Activated T-cell treated with anti-CD3 and anti-CD28 coated beads, Interleukin-2, amount 50 U/mL, for 72 hours (primary cell): Measurements from ENCODE around the gene PPP6R1. TPM values are rescaled to one million over a fixed set of nuclear protein-coding genes. Genes with fewer than 3 reads are reported as not detected.
A peak's percentile ranks its signal among the peaks of the same experiment; 100 is the strongest.
"Not testable (repeated sequence)": the region's sequence is repeated elsewhere in the genome, so short reads cannot be mapped to it uniquely, and the experiment has no call there.

Source experiments
- ATAC-seq, 2 donors: fragments of 150-1000 bp; cut with Tn5 transposase; replicated peaks in 1 of 2; 2 replicates each; pipeline ENCODE4 v1.10.0; 2021; ENCODE audit warnings: moderate library complexity in 2 of 2, mild to moderate bottlenecking in 1 of 2
- DNase-seq, 2 donors: peaks; one replicate each; pipeline ENCODE4 v3.0.0; 2021 to 2022; ENCODE audit warnings: mixed read lengths in 1 of 2
- H3K27ac Mint-ChIP-seq: one replicate; pipeline ENCODE4 v1.8.0; 2022; ENCODE audit warnings: mild to moderate bottlenecking, moderate library complexity, mixed read lengths
- H3K27me3 Mint-ChIP-seq: one replicate; pipeline ENCODE4 v1.8.0; 2022; ENCODE audit warnings: low read depth, mixed read lengths
- H3K36me3 Mint-ChIP-seq, 2 donors: one replicate each; pipeline ENCODE4 v1.8.0; 2022; ENCODE audit warnings: mixed read lengths in 2 of 2, mild to moderate bottlenecking in 1 of 2; ENCODE audit not compliant: insufficient read depth in 2 of 2
- H3K4me1 Mint-ChIP-seq: one replicate; pipeline ENCODE4 v1.8.0; 2022; ENCODE audit warnings: low read depth, mixed read lengths
- H3K4me3 Mint-ChIP-seq, 2 donors: one replicate each; pipeline ENCODE4 v1.8.0; 2022; ENCODE audit warnings: mild to moderate bottlenecking in 2 of 2, mixed read lengths in 2 of 2, moderate library complexity in 2 of 2
- H3K9me3 Mint-ChIP-seq, 2 donors: one replicate each; pipeline ENCODE4 v1.8.0; 2022; ENCODE audit warnings: mixed read lengths in 2 of 2
- total RNA-seq, 2 donors: library from RNA; stranded (reverse); gene quantifications; one replicate each; pipeline ENCODE4 v1.2.3, GENCODE V29; 2022

The PPP6R1 gene
- total RNA-seq, 2 donors from 2014 or later = 177 to 202 TPM

GRCh38 chr19:55226788-55227187, 32.0 kb downstream of the PPP6R1 start:
- Mint-ChIP-seq H3K27ac (no peak overlapping the region), H3K9me3 (no peaks in the 10 kb centered on the region), H3K4me3 (no peak overlapping the region), H3K36me3 (peaks cover 2 to 10% of the 10 kb centered on the region in 2 donors), H3K4me1 (no peaks in the 10 kb centered on the region), H3K27me3 (no peaks in the 10 kb centered on the region)
- ATAC-seq = no peak
- DNase-seq = no peak

- Mint-ChIP-seq H3K27ac (no peak overlapping the region), H3K36me3 (peaks cover 5 to 12% of the 10 kb centered on the region in 2 donors), H3K4me1 (no peaks in the 10 kb centered on the region), H3K4me3 (no peak overlapping the region), H3K9me3 (peaks cover 0 to 2% of the 10 kb centered on the region in 2 donors), H3K27me3 (no peaks in the 10 kb centered on the region)
- DNase-seq (no peak), ATAC-seq (no peak)
These were observed 32.5 kb downstream of the PPP6R1 start for GRCh38 chr19:55226273-55226672.

- H3K4me3 Mint-ChIP-seq = no peak overlapping the region
- peaks cover 2 to 4% of the 10 kb centered on the region in 2 donors for H3K9me3 Mint-ChIP-seq
- DNase-seq (no peak), ATAC-seq (no peak)
- H3K36me3 Mint-ChIP-seq = peaks cover 5 to 14% of the 10 kb centered on the region in 2 donors
- no peak overlapping the region for H3K27ac Mint-ChIP-seq
- no peaks in the 10 kb centered on the region for H3K27me3 Mint-ChIP-seq
- H3K4me1 Mint-ChIP-seq = no peaks in the 10 kb centered on the region
These were observed 33.3 kb downstream of the PPP6R1 start for GRCh38 chr19:55225415-55225958.

- H3K36me3 Mint-ChIP-seq = peaks cover 5 to 14% of the 10 kb centered on the region in 2 donors
- not testable (repeated sequence) for ATAC-seq, DNase-seq, H3K4me1 Mint-ChIP-seq, H3K9me3 Mint-ChIP-seq, H3K4me3 Mint-ChIP-seq, H3K27me3 Mint-ChIP-seq, H3K27ac Mint-ChIP-seq
These were observed 34.0 kb downstream of the PPP6R1 start for GRCh38 chr19:55224679-55225414.

DNA sequence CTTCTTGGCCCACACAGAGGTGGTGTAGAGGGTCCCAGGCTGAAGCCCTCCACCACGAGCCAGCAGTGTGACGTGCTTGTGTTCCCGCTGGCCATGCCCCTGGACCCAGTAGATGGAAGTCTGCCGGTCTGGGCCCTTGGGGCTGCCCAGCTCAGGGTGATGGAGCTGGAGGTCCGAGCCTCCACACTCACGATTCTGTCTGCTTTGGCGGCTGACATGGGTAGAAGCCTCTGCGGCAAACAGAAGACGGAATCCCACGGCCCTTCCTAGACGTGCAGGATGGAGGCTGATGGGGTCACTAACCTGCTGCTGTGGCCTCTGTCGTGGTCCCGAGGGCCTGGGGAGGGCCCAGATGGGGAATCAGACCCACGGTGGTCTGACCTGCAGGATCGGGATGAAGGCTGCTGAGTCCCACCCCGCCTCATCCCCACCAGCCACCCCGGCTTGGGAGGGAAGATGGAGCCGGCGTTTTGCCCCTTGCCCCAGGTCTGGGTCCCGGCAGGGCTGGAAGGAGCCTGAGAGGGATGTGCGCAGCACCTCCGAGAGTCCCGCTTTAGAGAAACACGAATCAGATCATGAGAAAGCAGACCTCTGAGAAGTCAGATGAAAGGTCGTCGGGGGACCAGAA, 34.7 kb downstream of the PPP6R1 start:
- no peak for DNase-seq
- ATAC-seq = no peak
- Mint-ChIP-seq H3K27ac (no peak overlapping the region), H3K36me3 (peaks cover 5 to 14% of the 10 kb centered on the region in 2 donors), H3K4me1 (no peaks in the 10 kb centered on the region), H3K9me3 (peaks cover 4 to 5% of the 10 kb centered on the region in 2 donors), H3K27me3 (no peaks in the 10 kb centered on the region), H3K4me3 (no peak overlapping the region)

GRCh38 chr19:55223291-55224037, 35.4 kb downstream of the PPP6R1 start:
- DNase-seq (no peak), ATAC-seq (no peak)
- Mint-ChIP-seq H3K4me1 (no peaks in the 10 kb centered on the region), H3K4me3 (no peak overlapping the region), H3K27me3 (no peaks in the 10 kb centered on the region), H3K36me3 (peaks cover 5 to 14% of the 10 kb centered on the region in 2 donors), H3K9me3 (peaks cover 4 to 5% of the 10 kb centered on the region in 2 donors), H3K27ac (no peak overlapping the region)

- no peak for DNase-seq
- no peak overlapping the region for H3K27ac Mint-ChIP-seq
- no peak for ATAC-seq
- peaks cover 7 to 12% of the 10 kb centered on the region in 2 donors for H3K36me3 Mint-ChIP-seq
- peaks cover 16% of the 10 kb centered on the region for H3K27me3 Mint-ChIP-seq
- no peak overlapping the region for H3K4me3 Mint-ChIP-seq
- H3K4me1 Mint-ChIP-seq = peaks cover 25% of the 10 kb centered on the region
- H3K9me3 Mint-ChIP-seq = peaks cover 5% of the 10 kb centered on the region in 2 donors
These were observed 38.3 kb downstream of the PPP6R1 start for GRCh38 chr19:55220525-55220924.

- Mint-ChIP-seq H3K9me3 (peaks cover 8 to 10% of the 10 kb centered on the region in 2 donors), H3K4me3 (peak overlapping the region; percentile 58 to 87), H3K27me3 (peaks cover 33% of the 10 kb centered on the region), H3K4me1 (peaks cover 25% of the 10 kb centered on the region), H3K36me3 (peaks cover 9 to 17% of the 10 kb centered on the region in 2 donors), H3K27ac (no peak overlapping the region)
- ATAC-seq (peak; percentile 82 to 84), DNase-seq (peak; percentile 67 to 78)
These were observed 42.2 kb downstream of the PPP6R1 start for GRCh38 chr19:55216461-55217198.

- Mint-ChIP-seq H3K36me3 (peaks cover 6 to 14% of the 10 kb centered on the region in 2 donors), H3K27me3 (peaks cover 43% of the 10 kb centered on the region), H3K27ac (no peak overlapping the region), H3K9me3 (peaks cover 4 to 5% of the 10 kb centered on the region in 2 donors), H3K4me1 (peaks cover 25% of the 10 kb centered on the region), H3K4me3 (no peak overlapping the region)
- ATAC-seq = no peak
- no peak for DNase-seq
These were observed 45.3 kb downstream of the PPP6R1 start for GRCh38 chr19:55213547-55213946.

DNA sequence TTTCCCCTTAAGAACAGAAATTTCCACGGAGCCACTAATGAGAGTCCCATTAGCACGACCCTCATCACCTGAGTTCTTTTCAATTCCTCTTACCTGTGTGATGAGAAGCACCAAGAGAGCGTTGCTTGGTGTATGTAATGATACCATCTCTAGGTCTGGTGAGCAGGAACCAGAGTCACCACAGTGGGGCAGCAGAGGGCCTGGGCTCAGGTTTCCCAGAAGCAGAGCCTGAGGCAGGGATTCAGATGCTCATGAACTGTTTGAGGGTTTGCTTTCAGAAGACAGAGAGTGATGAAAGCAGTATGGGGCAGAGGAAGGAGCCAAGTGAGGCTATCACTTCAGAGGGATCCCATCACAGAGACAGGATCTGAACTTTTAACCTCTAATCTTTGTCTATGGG, 46.4 kb downstream of the PPP6R1 start:
- no peak overlapping the region for H3K4me3 Mint-ChIP-seq
- H3K27me3 Mint-ChIP-seq = peaks cover 44% of the 10 kb centered on the region

GRCh38 chr19:55209693-55210472, 48.9 kb downstream of the PPP6R1 start:
- ATAC-seq (no peak), DNase-seq (no peak)
- H3K4me3 Mint-ChIP-seq = no peak overlapping the region
- peaks cover 3 to 5% of the 10 kb centered on the region in 2 donors for H3K9me3 Mint-ChIP-seq
- H3K27ac Mint-ChIP-seq = no peak overlapping the region
- peaks cover 45% of the 10 kb centered on the region for H3K27me3 Mint-ChIP-seq
- H3K36me3 Mint-ChIP-seq = peaks cover 4 to 10% of the 10 kb centered on the region in 2 donors
- H3K4me1 Mint-ChIP-seq = no peaks in the 10 kb centered on the region

More for the DNA sequence above, 46.4 kb downstream of the PPP6R1 start:
- Mint-ChIP-seq H3K4me1 (peaks cover 19% of the 10 kb centered on the region), H3K9me3 (peaks cover 4 to 5% of the 10 kb centered on the region in 2 donors), H3K27ac (no peak overlapping the region), H3K36me3 (peaks cover 6 to 14% of the 10 kb centered on the region in 2 donors)
- ATAC-seq = no peak
- peak; percentile 52 to 62 for DNase-seq
